Astrocyte of the cerebellum (primary cell): ENCODE data around the gene HMCES.

Experiments used
- DNase-seq: peaks from one replicate; pipeline ENCODE4 v3.0.0-alpha.2; 2011; ENCODE audit warnings: low read depth
- H3K4me3 ChIP-seq: 2 replicates; pipeline ENCODE4 v1.5.1; 2011; ENCODE audit warnings: mild to moderate bottlenecking, low read depth, low read length, moderate library complexity
- in situ Hi-C: cut with HindIII; loops from 2 replicates; pipeline ENCODE4 v1.10.0; 2017; ENCODE audit warnings: low sequenced_read_pairs
- TF ChIP-seq, protein P1 (sequence below): IDR thresholded peaks from 2 replicates; pipeline ENCODE4 v1.5.1; 2012; ENCODE audit warnings: low read length, low read depth, moderate library complexity, mild to moderate bottlenecking; ENCODE audit errors: missing control alignments

HMCES gene

DNA sequence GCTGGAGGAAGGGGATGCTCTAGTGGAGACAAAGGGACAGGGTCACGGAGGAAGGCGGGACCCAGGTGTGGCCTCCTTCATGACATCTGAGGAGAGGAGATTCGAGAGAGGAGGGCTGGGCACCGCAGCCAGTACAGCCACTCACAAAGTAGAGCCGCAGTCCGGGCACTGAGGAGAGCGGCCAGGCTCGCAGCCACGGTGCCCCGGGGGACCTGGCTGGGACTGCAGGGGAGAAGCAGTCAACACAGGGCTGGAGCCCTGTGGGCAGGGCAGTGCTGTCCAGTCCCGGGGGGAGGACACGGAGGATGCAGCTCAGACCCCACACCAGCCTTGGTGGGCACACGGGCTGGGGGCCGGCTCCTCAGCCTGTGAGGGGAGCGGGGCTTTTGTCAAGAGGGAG is 40.3 kb downstream of the HMCES start:
- in situ Hi-C loops: no loop called here
- TF ChIP-seq, protein P1, sequence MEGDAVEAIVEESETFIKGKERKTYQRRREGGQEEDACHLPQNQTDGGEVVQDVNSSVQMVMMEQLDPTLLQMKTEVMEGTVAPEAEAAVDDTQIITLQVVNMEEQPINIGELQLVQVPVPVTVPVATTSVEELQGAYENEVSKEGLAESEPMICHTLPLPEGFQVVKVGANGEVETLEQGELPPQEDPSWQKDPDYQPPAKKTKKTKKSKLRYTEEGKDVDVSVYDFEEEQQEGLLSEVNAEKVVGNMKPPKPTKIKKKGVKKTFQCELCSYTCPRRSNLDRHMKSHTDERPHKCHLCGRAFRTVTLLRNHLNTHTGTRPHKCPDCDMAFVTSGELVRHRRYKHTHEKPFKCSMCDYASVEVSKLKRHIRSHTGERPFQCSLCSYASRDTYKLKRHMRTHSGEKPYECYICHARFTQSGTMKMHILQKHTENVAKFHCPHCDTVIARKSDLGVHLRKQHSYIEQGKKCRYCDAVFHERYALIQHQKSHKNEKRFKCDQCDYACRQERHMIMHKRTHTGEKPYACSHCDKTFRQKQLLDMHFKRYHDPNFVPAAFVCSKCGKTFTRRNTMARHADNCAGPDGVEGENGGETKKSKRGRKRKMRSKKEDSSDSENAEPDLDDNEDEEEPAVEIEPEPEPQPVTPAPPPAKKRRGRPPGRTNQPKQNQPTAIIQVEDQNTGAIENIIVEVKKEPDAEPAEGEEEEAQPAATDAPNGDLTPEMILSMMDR: no peak
- DNase-seq: no peak
- no peak overlapping the region for H3K4me3 ChIP-seq

DNA sequence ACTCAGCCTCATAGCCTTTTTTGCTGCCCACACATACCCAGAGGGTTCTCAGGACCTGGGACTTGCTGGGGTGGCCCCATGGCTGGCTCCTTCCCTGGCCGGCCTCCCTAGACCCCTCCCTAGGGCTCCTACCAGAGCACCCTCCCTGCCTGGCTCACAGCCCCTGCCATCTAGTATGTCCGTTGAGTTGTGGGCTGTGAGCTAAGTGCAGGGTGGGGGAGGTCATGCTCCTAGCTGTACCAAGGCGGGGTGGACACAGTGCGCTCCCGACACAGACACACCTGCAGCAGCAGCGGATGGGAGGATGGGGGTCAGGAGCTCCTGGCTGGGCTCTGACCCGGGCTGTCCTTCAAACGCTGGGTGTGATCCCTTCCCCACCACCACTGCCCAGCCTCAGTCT is 41.6 kb downstream of the HMCES start:
- H3K4me3 ChIP-seq: no peak overlapping the region
- in situ Hi-C loops: no loop called here
- TF ChIP-seq, protein P1: no peak
- no peak for DNase-seq

DNA sequence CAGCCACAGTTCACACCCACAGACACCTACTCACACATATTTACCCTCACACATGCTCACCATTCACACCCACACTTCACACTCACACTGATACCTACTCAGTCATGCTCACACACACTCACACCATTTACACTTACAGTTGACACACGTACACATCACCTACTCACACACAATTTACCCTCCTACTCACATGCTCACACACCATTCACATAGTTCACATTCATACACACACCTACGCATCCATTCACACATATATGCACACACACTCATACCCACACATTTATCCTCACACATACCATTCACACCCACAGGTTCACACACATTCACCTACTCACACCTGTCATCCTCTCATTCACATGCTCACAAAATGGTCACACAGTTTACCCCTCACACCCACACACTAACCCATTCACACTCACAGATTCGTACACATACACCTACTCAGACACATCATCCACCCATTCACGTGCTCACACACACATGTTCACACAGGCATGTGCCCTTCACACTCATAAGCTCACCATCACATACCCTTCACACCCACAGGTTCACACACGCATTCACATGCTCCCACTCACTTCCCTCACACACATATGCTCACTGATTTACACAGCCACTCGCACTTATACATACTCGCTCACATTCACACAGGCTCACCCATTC is 42.3 kb downstream of the HMCES start:
- DNase-seq: no peak
- no peak overlapping the region for H3K4me3 ChIP-seq
- TF ChIP-seq, protein P1: no peak
- in situ Hi-C loops: no loop called here

DNA sequence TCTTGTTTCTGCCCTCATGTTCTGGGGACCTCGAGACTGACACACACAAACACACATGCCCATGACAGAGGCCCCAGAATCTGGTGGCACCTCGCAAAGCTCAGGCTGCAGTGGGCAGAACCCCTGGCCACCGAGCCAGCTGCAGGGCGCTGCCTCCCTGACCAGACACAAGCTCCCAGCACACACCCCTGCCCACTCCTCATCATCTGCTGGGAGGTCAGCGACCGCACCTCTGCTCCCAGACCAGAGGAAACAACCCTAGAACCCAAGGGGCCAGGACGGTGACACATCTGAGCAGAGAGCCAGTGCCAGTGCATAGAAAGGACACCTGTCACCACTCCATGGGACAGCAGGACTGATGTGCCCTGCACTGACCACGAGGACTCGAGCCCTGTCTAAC is 43.2 kb downstream of the HMCES start:
- no peak for DNase-seq
- no peak overlapping the region for H3K4me3 ChIP-seq
- TF ChIP-seq, protein P1: no peak
- in situ Hi-C loops: no loop called here

DNA sequence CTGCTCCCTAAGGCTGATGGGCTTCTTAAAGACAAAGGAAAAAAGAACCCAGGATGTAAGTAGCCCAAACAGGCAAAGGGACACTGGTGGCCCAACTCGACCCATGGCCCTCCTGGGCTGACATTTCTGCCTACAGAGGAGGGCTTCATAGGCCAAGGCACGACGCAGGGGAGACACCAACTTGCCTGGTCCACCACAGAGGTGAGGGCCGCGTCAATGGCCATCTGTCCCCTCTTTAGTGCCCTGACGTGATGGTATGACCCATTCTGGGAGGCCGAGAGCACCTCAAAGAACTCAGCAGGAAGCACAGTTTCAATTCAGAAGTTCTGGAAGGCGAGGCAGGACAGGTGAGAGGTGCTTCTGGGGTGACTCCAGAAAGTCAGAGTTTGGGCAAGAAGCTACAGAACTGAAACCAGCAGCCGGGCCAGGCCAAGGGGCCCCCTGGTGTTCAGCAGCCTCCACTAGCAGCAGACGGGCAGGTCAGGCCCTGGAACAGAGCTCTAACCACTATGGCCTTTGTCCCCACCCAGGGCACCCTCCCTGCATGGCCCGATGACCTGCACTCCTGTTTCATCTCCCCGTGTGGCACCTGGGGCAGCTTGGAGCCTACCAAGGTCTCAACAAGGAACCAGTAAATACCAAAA is 45.1 kb downstream of the HMCES start:
- in situ Hi-C loops: no loop called here
- DNase-seq: no peak
- TF ChIP-seq, protein P1: no peak
- no peak overlapping the region for H3K4me3 ChIP-seq

DNA sequence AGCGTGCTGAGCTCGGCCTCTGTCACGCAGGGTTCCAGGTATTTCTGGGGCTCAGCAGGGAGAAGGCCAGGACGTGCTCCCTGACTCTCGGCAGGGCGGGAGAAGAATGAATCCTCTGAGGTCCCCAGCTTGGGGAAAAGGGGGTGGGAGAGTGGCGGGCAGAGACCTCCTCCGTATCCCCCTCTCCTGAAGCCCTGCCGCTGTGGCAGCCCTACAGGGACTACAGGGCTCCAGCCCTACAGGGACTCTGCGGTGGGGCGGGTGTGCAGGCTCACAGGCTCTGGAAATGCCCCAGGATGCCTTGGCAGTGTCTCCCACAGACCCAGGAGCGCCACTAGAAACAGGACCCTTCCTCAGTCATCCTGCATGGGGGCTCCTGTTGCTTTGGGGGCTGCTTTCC is 46.2 kb downstream of the HMCES start:
- DNase-seq: no peak
- H3K4me3 ChIP-seq: no peak overlapping the region
- in situ Hi-C loops: no loop called here
- TF ChIP-seq, protein P1: no peak

DNA sequence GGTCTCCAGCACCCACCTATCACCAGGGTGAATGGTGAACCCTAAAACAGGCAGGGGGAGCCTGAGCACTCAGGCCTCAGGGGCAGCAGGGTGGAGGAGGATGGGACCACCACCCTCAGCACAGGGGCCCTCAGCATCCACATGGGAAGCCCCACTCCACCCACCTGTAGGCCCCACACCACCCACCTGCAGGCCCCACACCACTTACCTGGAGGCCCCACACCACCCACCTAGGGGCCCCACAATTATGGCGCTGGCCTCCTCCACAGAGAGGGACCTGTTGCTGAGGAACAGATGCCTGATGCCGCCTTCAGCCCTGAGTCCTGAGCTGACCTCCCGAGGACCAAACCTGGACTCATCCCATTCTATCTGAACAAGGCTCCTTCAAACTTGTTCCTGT is 46.7 kb downstream of the HMCES start:
- H3K4me3 ChIP-seq: no peak overlapping the region
- DNase-seq: no peak
- TF ChIP-seq, protein P1: no peak
- in situ Hi-C loops: no loop called here
